GM12878 (cell line): Measurements from ENCODE around the gene SGF29. TPM values are rescaled to one million over a fixed set of nuclear protein-coding genes. Genes with fewer than 3 reads are reported as not detected.
A peak's percentile ranks its signal among the peaks of the same experiment; 100 is the strongest.

ENCODE experiments used
- ATAC-seq: fragments of 200-7000 bp; cut with Tn5 transposase; 3 replicates; pipeline ENCODE4 v1.9.1; 2020; ENCODE audit warnings: mild to moderate bottlenecking, moderate library complexity
- Bru-seq: library from RNA; stranded (reverse); fragments of 400-500 nt; gene quantifications from one replicate; lab custom pipeline; 2021; lab: Mats Ljungman, UMichigan
- BruChase-seq, 2 experiments: library from RNA; stranded (reverse); fragments of 400-500 nt; gene quantifications; one replicate each; lab custom pipeline; 2021; lab: Mats Ljungman, UMichigan
- BruUV-seq: library from RNA; stranded (reverse); fragments of 400-500 nt; replicated peaks from 2 replicates; lab custom pipeline; 2021; lab: Mats Ljungman, UMichigan
- CTCF ChIA-PET: fragments of 300-600 bp; sonication (Branson Sonifier 250); formaldehyde crosslinking; extraction: SDS; loops from one replicate; lab custom pipeline; 2021; ENCODE audit warnings: inconsistent platforms; lab: Yijun Ruan, JAX
- POLR2A ChIA-PET: fragments of 350-600 bp; formaldehyde crosslinking; extraction: SDS; loops from one replicate; lab custom pipeline; 2021; ENCODE audit warnings: inconsistent platforms; lab: Charles Lee
- RAD21 ChIA-PET: fragments of 300-600 bp; sonication (Branson Sonifier 250); formaldehyde crosslinking; loops from one replicate; lab custom pipeline; 2023; ENCODE audit warnings: antibody characterized with exemption; ENCODE audit not compliant: unreplicated experiment; lab: Charles Lee
- SMC1A ChIA-PET: fragments of 300-600 bp; sonication (Branson Sonifier 250); formaldehyde crosslinking; loops from one replicate; lab custom pipeline; 2023; ENCODE audit not compliant: unreplicated experiment, uncharacterized antibody; lab: Charles Lee
- DNase-seq: peaks from one replicate; pipeline ENCODE4 v3.0.0-alpha.2; 2011; ENCODE audit warnings: low read depth, low spot score
- FAIRE-seq: peaks from 3 replicates; lab custom pipeline; 2011; peaks lifted over from hg19 to GRCh38; lab: Jason Lieb, UNC
- H2AFZ ChIP-seq: 2 replicates; pipeline ENCODE4 v1.6.0; 2011; ENCODE audit warnings: low read depth, low read length, control low read depth; ENCODE audit not compliant: control insufficient read depth
- H3K27ac ChIP-seq: 2 replicates; pipeline ENCODE4 v1.5.1; 2011; ENCODE audit warnings: control low read depth; ENCODE audit not compliant: control insufficient read depth, insufficient read depth
- H3K27me3 ChIP-seq, 2 experiments: replicated peaks in 1 of 2; 2 replicates each; pipeline versions ENCODE4 v1.6.0 to v1.6.1; 2011; ENCODE audit warnings: low read length in 1 of 2; ENCODE audit not compliant: control insufficient read depth in 2 of 2, insufficient read depth in 2 of 2
- H3K36me3 ChIP-seq, 2 experiments: 2 replicates each; pipeline ENCODE4 v1.5.1; 2011; ENCODE audit warnings: low read length in 1 of 2; ENCODE audit not compliant: control insufficient read depth in 2 of 2, insufficient read depth in 2 of 2
- H3K4me1 ChIP-seq: 2 replicates; pipeline ENCODE4 v1.6.1; 2011; ENCODE audit warnings: mild to moderate bottlenecking, low read length, moderate library complexity, mixed read lengths; ENCODE audit not compliant: control insufficient read depth, insufficient read depth
- H3K4me2 ChIP-seq: 2 replicates; pipeline ENCODE4 v1.6.0; 2011; ENCODE audit warnings: control low read depth; ENCODE audit not compliant: control insufficient read depth, insufficient read depth
- H3K4me3 ChIP-seq: fragments of 200-600 bp; sonication (generic); 2 replicates; pipeline ENCODE4 v1.5.1; 2016
- H3K79me2 ChIP-seq: 2 replicates; pipeline ENCODE4 v1.6.0; 2011; ENCODE audit warnings: low read length; ENCODE audit not compliant: control insufficient read depth, insufficient read depth
- H3K9ac ChIP-seq: 2 replicates; pipeline ENCODE4 v1.8.0; 2011; ENCODE audit warnings: low read length, control low read depth, mixed read lengths; ENCODE audit not compliant: control insufficient read depth, insufficient read depth
- H3K9me3 ChIP-seq: replicated peaks from 3 replicates; pipeline ENCODE4 v1.5.1; 2011; ENCODE audit warnings: mild to moderate bottlenecking, low read length; ENCODE audit not compliant: control insufficient read depth, insufficient read depth
- H4K20me1 ChIP-seq: 2 replicates; pipeline ENCODE4 v1.6.0; 2011; ENCODE audit not compliant: control insufficient read depth, insufficient read depth
- CBFB ChIP-seq: IDR thresholded peaks from 2 replicates; pipeline ENCODE4 v1.6.1; 2016; ENCODE audit warnings: antibody characterized with exemption, low read depth
- MXI1 ChIP-seq: fragments of 150-350 bp; IDR thresholded peaks from 2 replicates; pipeline ENCODE4 v1.6.1; 2011; ENCODE audit warnings: low read depth, mild to moderate bottlenecking, inconsistent platforms, low read length, improper control_type of control experiment
- SRF ChIP-seq, 2 experiments: IDR thresholded peaks; 2 replicates each; pipeline ENCODE4 v1.6.1; 2011; ENCODE audit warnings: low read depth in 2 of 2, low read length in 2 of 2, mild to moderate bottlenecking in 1 of 2, moderate library complexity in 1 of 2
- TARDBP ChIP-seq: IDR thresholded peaks from 2 replicates; pipeline ENCODE4 v1.6.1; 2016; ENCODE audit warnings: borderline replicate concordance
- TCF12 ChIP-seq: IDR thresholded peaks from 2 replicates; pipeline ENCODE4 v1.6.1; 2011; ENCODE audit warnings: low read depth, mild to moderate bottlenecking, low read length
- WGBS: methylation state at CpG from one replicate; pipeline ENCODE4 v1.1.6; 2016; ENCODE audit warnings: low lambda C conversion rate; ENCODE audit not compliant: insufficient replicate concordance, insufficient coverage; ENCODE audit errors: missing lambda C conversion rate; 5-methylcytosine and 5-hydroxymethylcytosine counted together
- in situ Hi-C: fragments of 300-500 bp; cut with MboI; formaldehyde crosslinking; loops from 9 replicates; pipeline ENCODE4 v1.14.3; 2018; ENCODE audit warnings: mixed read lengths
- intact Hi-C: fragments of 100-400 bp; cut with micrococcal nuclease; formaldehyde crosslinking; loops from one replicate; pipeline ENCODE4 v1.14.2; 2022; ENCODE audit not compliant: unreplicated experiment
- long read RNA-seq, 2 experiments: library from polyadenylated mRNA; unstranded; transcript quantifications; one replicate each; pipeline ENCODE4 v2.0.0, GENCODE V29; 2019 to 2020
- polyA minus RNA-seq, 3 experiments: library from RNA; depleted of rRNA, polyadenylated mRNA; stranded (reverse); fragments of >200 nt; gene quantifications; 2 replicates each; pipeline ENCODE4 v1.2.3, GENCODE V29; 2011
- polyA plus RNA-seq, 11 experiments: library from polyadenylated mRNA; depleted of rRNA in 4 of 11; unstranded in 6 of 11; stranded (reverse) in 5 of 11; fragments of >200 nt; fragmentation: Nextera tagmentation in 4 of 11; fragmentation: Illumina TruSeq in 1 of 11; extraction: Ambion mirVana in 4 of 11; extraction: Trizol in 1 of 11; gene quantifications; 1 replicate in 1 of 11; 2 replicates in 10 of 11; pipeline versions ENCODE4 v1.2.1 to v1.2.3, GENCODE V29; 2011 to 2016; ENCODE audit warnings: inconsistent platforms in 2 of 11, missing spikeins in 2 of 11, low read depth in 1 of 11
- total RNA-seq, 4 experiments: library from RNA; depleted of rRNA in 3 of 4; stranded (reverse); fragments of >200 nt in 3 of 4; fragmentation: Illumina TruSeq in 1 of 4; extraction: Trizol in 1 of 4; gene quantifications; 2 replicates each; pipeline versions ENCODE4 v1.2.1 to v1.2.3, GENCODE V29; 2013 to 2021
- TF ChIP-seq, protein P1 (sequence below): fragments of 450-650 bp; IDR thresholded peaks from 2 replicates; pipeline ENCODE4 v1.6.1; 2017; ENCODE audit warnings: mild to moderate bottlenecking
- TF ChIP-seq, protein P2 (sequence below): fragments of 450-650 bp; IDR thresholded peaks from 2 replicates; pipeline ENCODE4 v1.6.1; 2017; ENCODE audit warnings: mild to moderate bottlenecking, moderate library complexity
- TF ChIP-seq, protein P3 (sequence below): fragments of 450-650 bp; IDR thresholded peaks from 2 replicates; pipeline ENCODE4 v1.6.1; 2017; ENCODE audit warnings: low read depth, mild to moderate bottlenecking, moderate library complexity

Gene SGF29
- 11.7 and 16.2 TPM in 2 replicates for total RNA-seq (2013; cell fraction: nucleolus; rRNA removed)
- total RNA-seq (2014; rRNA removed) (15.7 and 18.1 TPM in 2 replicates), total RNA-seq (2014; rRNA removed; fragmentation: Illumina TruSeq; extraction: Trizol) (14.0 and 15.4 TPM in 2 replicates), total RNA-seq (2021) (18.4 and 20.1 TPM in 2 replicates), polyA plus RNA-seq (2011; rRNA removed) (0.82 and 2.2 TPM in 2 replicates), polyA plus RNA-seq (2014; fragmentation: Illumina TruSeq; extraction: Trizol) (4.7 and 9.3 TPM in 2 replicates), polyA plus RNA-seq (2014; fragmentation: Nextera tagmentation; extraction: Ambion mirVana) (1 to 10 TPM; 4.3 to 7.1 TPM), polyA plus RNA-seq (2014; rRNA removed) (10.7 and 12.3 TPM in 2 replicates), polyA plus RNA-seq (2016; fragmentation: Nextera tagmentation; extraction: Ambion mirVana) (10 to 100 TPM; 15.4 to 17.2 TPM), polyA minus RNA-seq (2011; rRNA and poly(A)+ RNA removed) (2.3 and 5.2 TPM in 2 replicates), Bru-seq, nascent RNA (percentile 48 among the genes with signal in this experiment), BruChase-seq, experiment 1, labeled RNA remaining after a 6-hour chase (percentile 49 among the genes with signal in this experiment), BruChase-seq, experiment 2, labeled RNA remaining after a 2-hour chase (percentile 49 among the genes with signal in this experiment)
- 8.2 TPM for polyA plus RNA-seq (2011; ENCODE audit: low read depth)
- 5.1 and 5.4 TPM in 2 replicates for polyA plus RNA-seq (2011; cell fraction: cytosol; rRNA removed)
- polyA plus RNA-seq (2011; cell fraction: nucleus; rRNA removed) = 8.8 and 11.9 TPM in 2 replicates
- 15.6 and 15.7 TPM in 2 replicates for polyA plus RNA-seq (2012)
- 2.4 and 7.6 TPM in 2 replicates for polyA minus RNA-seq (2011; cell fraction: cytosol; rRNA and poly(A)+ RNA removed)
- 4.0 and 7.3 TPM in 2 replicates for polyA minus RNA-seq (2011; cell fraction: nucleus; rRNA and poly(A)+ RNA removed)
- long read RNA-seq, experiment 1, transcript SGF29-201 (10 exons, 1,153 nt) = major isoform, 14 of 17 reads
- long read RNA-seq, experiment 1, partial matches to known transcripts = 0 of 17 reads
- long read RNA-seq, experiment 1, other reads (novel, unspliced or antisense) = 3 of 17 reads
- long read RNA-seq, experiment 2, partial matches to known transcripts = 0 of 8 reads
- long read RNA-seq, experiment 2, other reads (novel, unspliced or antisense) = 5 of 8 reads

DNA sequence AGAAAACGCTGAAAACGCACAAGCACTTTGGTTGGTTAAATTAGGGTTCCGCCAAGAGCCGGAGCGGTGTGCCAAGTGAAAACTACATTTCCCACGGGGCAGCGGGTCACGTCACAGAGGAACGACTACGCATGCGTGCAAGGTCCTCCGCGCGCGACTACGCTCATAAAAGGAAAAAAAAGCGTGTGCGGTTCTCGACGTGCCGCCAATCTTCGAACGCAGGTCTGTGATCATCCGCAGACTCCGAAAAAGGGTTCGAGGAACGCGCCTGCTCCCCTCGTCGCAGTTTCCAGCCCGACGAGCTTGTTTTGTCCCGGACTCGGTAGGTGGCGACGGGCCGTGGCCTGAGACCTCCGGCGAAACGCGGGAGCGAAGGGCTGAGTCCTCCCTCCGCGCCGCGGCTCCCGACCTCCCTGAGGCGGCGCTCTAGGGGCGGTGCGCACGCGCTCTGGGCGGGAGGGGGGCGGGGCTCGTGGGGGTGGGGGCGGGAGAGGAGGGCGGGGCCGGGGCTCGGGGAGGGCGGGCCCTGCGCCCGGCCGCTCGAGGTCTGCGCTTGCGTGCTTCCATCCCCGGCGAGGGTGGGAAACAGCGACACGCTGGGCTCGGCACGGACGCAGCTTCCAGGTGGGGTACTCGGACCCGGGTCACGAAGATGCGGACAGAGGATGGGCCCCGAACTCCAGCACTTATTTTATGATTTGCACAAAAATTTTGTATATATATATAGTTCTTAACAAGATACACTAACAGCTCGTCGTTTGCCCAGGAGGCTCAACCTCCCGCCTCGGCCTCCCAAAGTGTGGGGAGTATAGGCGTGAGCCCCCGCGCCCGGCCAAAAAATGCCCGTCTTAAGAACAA, at the start of gene SGF29:
Gene SGF29 (plus strand): TSS at position 145 of the 858 bp plus-strand sequence. CDS start 27,150 bp downstream, outside the sequence.
- Histone ChIP-seq H3K4me3 (peak within 1 kb of the TSS; percentile 88), H3K4me1 (peaks cover 17% of the 10 kb centered on the region), H3K9ac (peak within 1 kb of the TSS; percentile 74), H2AFZ (peak within 1 kb of the TSS; percentile 97), H3K4me2 (peak within 1 kb of the TSS; percentile 69), H3K27ac (peak within 1 kb of the TSS; percentile 74), H3K36me3 (no peaks in the 10 kb centered on the region), H3K9me3 (no peaks in the 10 kb centered on the region), H3K79me2 (peaks cover 4% of the 10 kb centered on the region), H4K20me1 (no peaks in the 10 kb centered on the region), H3K27me3 (no peaks in the 10 kb centered on the region)
- DNase-seq = peak; percentile 82
- ChIA-PET RAD21 (interaction anchor here (0.9 to 2.9 kb wide), 3 partner anchors 62 to 63 kb away, joined by 4 to 7 read pairs (median 4); partner anchors contain the start of gene CLN3), CTCF (interaction anchor here (1.8 kb wide), 2 partner anchors 44 to 62 kb away, joined by 3 to 4 read pairs; no protein-coding TSS in a partner anchor), POLR2A (interaction anchor here (0.6 to 1.0 kb wide), 4 partner anchors 40 to 365 kb away, joined by 3 read pairs; partner anchors contain the start of gene CLN3), SMC1A (no interaction called here)
- intact Hi-C loops (loop anchor here (5.0 kb wide), 1 partner anchor 62 kb away; the partner anchor contains the start of genes APOBR and CLN3), in situ Hi-C loops (loop anchor here (5.0 kb wide), 1 partner anchor 37 kb away; no protein-coding TSS in a partner anchor)
- peak; percentile 90 for ATAC-seq
- BruUV-seq = TSS peak; percentile 99
- FAIRE-seq = peak; percentile 90
- under 1% methylated on average over 56 of the region's 88 CpGs for WGBS
- TF ChIP-seq SRF (IDR thresholded peaks at IDR 0.05; ENCODE audit: low read depth in 2 of 2, low read length in 2 of 2) (peak in 1 of 2 experiments; percentile 82; a peak in 2 of 4 replicates), CBFB (peak; percentile 79), TCF12 (0 out of 2 replicates have a peak, but pooled peaks have one; percentile 18), TARDBP (peak; percentile 62; the same call in 1 of the 2 replicates), MXI1 (peak; percentile 75)
- TF ChIP-seq, protein P1, sequence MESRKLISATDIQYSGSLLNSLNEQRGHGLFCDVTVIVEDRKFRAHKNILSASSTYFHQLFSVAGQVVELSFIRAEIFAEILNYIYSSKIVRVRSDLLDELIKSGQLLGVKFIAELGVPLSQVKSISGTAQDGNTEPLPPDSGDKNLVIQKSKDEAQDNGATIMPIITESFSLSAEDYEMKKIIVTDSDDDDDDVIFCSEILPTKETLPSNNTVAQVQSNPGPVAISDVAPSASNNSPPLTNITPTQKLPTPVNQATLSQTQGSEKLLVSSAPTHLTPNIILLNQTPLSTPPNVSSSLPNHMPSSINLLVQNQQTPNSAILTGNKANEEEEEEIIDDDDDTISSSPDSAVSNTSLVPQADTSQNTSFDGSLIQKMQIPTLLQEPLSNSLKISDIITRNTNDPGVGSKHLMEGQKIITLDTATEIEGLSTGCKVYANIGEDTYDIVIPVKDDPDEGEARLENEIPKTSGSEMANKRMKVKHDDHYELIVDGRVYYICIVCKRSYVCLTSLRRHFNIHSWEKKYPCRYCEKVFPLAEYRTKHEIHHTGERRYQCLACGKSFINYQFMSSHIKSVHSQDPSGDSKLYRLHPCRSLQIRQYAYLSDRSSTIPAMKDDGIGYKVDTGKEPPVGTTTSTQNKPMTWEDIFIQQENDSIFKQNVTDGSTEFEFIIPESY = 0 out of 2 replicates have a peak, but pooled peaks have one; percentile 21
- TF ChIP-seq, protein P2, sequence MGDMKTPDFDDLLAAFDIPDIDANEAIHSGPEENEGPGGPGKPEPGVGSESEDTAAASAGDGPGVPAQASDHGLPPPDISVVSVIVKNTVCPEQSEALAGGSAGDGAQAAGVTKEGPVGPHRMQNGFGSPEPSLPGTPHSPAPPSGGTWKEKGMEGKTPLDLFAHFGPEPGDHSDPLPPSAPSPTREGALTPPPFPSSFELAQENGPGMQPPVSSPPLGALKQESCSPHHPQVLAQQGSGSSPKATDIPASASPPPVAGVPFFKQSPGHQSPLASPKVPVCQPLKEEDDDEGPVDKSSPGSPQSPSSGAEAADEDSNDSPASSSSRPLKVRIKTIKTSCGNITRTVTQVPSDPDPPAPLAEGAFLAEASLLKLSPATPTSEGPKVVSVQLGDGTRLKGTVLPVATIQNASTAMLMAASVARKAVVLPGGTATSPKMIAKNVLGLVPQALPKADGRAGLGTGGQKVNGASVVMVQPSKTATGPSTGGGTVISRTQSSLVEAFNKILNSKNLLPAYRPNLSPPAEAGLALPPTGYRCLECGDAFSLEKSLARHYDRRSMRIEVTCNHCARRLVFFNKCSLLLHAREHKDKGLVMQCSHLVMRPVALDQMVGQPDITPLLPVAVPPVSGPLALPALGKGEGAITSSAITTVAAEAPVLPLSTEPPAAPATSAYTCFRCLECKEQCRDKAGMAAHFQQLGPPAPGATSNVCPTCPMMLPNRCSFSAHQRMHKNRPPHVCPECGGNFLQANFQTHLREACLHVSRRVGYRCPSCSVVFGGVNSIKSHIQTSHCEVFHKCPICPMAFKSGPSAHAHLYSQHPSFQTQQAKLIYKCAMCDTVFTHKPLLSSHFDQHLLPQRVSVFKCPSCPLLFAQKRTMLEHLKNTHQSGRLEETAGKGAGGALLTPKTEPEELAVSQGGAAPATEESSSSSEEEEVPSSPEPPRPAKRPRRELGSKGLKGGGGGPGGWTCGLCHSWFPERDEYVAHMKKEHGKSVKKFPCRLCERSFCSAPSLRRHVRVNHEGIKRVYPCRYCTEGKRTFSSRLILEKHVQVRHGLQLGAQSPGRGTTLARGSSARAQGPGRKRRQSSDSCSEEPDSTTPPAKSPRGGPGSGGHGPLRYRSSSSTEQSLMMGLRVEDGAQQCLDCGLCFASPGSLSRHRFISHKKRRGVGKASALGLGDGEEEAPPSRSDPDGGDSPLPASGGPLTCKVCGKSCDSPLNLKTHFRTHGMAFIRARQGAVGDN = peak; percentile 87; the same call in 1 of the 2 replicates
- TF ChIP-seq, protein P3, sequence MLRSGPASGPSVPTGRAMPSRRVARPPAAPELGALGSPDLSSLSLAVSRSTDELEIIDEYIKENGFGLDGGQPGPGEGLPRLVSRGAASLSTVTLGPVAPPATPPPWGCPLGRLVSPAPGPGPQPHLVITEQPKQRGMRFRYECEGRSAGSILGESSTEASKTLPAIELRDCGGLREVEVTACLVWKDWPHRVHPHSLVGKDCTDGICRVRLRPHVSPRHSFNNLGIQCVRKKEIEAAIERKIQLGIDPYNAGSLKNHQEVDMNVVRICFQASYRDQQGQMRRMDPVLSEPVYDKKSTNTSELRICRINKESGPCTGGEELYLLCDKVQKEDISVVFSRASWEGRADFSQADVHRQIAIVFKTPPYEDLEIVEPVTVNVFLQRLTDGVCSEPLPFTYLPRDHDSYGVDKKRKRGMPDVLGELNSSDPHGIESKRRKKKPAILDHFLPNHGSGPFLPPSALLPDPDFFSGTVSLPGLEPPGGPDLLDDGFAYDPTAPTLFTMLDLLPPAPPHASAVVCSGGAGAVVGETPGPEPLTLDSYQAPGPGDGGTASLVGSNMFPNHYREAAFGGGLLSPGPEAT = 0 out of 2 replicates have a peak, but pooled peaks have one; percentile 38
